SHP77 treated with DMSO at 0.1 percent for 48 hours (cell line): ENCODE results near the gene DGKA.
"Not testable (repeated sequence)": the region's sequence is repeated elsewhere in the genome, so short reads cannot be mapped to it uniquely, and the experiment has no call there.

Source experiments
- DNase-seq: peaks from one replicate; lab custom pipeline; 2025; lab: John Stamatoyannopoulos, UW

The DGKA gene

DNA sequence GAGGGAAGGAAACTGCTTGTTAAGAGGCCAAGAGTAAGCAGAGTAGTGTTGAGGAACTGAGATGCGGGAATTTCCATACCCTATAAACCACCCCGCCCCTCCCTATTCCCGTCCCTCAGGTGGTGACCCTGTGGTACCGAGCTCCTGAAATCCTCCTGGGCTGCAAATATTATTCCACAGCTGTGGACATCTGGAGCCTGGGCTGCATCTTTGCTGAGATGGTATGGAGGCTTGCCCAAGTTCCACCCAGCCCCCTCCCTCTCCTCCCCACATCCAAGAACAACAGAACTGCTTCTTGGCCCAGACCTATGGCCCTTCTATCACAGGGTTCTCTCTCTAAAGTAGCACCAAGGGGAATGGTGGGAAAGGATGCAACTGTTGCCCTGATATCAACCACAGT lies 38.4 kb downstream of the DGKA start:
- DNase-seq = no peak

DNA sequence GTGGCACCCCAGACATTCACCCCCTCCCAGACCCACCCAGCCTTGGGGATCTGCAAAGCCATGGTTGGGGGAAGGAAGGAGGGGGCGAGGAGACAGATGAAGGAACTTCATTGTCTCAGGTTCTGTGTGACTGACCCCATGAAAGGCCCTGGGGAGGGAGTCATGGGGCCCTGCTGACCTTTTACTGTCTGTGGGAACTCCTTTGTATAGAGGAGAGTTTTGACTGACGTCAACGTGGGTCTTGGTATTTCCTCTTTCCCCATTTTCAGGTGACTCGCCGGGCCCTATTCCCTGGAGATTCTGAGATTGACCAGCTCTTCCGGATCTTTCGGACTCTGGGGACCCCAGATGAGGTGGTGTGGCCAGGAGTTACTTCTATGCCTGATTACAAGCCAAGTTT lies 39.8 kb downstream of the DGKA start:
- DNase-seq = no peak

DNA sequence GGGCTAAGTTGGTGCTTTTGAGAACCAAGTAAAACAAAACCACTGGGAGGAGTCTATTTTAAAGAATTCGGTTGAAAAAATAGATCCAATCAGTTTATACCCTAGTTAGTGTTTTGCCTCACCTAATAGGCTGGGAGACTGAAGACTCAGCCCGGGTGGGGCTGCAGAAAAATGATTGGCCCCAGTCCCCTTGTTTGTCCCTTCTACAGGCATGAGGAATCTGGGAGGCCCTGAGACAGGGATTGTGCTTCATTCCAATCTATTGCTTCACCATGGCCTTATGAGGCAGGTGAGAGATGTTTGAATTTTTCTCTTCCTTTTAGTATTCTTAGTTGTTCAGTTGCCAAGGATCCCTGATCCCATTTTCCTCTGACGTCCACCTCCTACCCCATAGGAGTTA lies 41.1 kb downstream of the DGKA start:
- DNase-seq = no peak

DNA sequence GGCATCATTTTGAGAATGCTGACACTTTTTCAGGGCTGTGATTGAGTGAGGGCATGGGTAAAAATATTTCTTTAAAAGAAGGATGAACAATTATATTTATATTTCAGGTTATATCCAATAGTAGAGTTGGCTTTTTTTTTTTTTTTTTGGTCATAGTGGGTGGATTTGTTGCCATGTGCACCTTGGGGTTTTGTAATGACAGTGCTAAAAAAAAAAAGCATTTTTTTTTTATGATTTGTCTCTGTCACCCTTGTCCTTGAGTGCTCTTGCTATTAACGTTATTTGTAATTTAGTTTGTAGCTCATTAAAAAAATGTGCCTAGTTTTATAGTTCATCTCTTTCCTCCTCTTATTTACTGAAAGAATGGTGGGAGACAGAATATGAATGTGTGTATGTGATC lies 41.5 kb downstream of the DGKA start:
- DNase-seq = no peak

DNA sequence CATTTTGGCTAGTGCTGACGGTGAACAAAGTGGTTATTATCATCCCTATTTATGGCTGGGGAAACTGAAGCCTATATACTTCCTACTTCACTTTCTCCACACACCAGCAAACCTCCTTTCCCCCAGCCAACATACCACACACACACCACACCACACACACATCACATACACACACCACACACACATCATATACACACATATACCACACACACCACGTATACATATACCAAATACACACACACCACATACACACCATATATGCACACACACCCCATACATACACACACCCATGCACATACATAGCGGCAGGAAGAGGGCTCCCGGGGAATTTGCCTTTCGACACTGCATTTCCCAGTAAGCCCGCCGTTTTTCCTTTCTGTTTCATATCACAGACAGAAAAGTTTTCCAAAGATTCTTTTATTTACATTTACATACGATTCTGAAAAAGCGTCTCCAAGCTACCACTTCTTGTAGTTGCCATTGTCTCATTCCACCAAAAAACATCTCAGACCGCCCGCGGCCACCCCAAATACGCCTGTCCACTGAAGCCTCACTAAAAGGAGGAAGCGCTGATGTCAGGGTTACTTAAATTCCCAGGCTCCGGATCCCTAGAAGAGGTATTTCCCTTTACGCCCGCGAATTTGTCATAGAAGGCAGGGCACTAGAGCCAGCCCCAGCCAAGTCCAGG lies 42.1 kb downstream of the DGKA start:
- no peak for DNase-seq

DNA sequence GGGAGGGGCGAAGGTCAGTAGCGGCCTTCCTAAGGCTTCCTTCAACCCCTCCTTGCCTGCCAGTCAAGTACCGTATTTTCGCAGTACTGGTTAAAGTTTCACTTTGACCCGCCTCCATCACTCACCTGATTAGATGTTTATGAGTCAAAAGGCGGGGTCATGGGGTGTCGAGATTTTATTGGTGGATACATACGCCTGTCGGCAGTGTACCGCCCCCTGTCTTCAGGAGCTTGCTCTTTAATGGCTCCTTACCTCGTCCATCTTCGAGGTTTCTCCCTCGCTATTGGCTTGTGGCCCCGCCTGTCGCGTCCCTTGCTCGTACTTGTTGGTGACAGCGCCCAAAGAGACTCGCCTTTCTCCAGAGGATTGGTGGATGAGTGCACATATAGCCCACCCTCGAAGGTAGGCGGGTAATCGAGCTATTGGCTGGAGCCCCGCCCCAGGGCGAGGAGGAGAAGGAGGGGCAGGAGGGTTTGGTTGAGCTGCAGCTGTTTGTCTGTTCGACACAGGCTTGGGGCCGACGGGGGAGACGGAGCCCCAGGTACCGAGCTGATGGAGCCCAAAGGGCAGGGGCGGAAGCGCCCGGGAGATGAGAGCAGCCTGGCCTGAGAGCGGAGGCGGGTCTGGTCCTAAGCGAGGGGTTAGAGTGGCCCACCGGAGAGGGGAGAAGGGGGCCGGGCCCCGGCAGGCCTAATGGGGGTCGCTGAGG lies 42.8 kb downstream of the DGKA start, which contains the start of gene RAB5B:
Gene RAB5B, plus strand, starts transcription at position 480 of the 709 bp plus-strand sequence. CDS start 12,883 bp downstream, outside the sequence.
- DNase-seq = peak; percentile 99

DNA sequence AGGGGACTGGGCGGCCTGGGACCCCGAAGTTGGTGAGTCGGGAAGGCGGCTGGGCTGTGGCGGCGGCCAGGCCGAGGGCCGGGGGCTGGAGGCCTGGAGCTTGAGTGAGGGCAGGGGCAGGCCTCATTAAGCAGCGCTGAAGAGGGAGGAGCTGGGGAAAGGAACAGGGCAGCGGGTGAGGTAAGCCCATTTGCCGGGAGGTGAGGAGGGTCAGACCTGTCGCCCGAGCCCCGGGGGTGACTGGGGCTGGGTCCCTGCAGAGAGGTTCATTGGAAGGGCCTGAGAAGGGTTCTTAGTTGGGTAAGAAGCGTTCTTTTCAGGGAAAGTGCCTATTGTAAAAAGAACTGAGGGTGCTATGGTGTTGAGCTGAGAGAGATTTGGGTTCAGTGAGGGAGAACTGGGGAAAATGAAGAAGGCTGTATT lies 43.4 kb downstream of the DGKA start:
- DNase-seq = no peak

DNA sequence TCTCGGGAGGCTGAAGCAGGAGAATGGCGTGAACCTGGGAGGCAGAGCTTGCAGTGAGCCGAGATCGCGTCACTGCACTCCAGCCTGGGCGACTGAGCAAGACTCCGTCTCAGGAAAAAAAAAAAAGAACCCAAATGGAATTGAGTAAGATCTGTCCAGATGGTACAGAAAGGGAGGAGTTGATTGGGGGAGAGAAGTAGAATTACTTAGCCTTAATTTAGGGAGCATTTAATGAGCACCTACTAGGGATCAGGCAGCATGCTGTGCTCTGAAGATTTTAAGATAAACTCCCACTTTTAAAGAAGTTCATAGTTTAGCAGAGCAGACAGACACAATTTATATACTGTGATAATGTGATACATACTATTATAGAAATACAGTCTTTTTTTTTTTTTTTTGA lies 47.4 kb downstream of the DGKA start:
- no peak for DNase-seq

DNA sequence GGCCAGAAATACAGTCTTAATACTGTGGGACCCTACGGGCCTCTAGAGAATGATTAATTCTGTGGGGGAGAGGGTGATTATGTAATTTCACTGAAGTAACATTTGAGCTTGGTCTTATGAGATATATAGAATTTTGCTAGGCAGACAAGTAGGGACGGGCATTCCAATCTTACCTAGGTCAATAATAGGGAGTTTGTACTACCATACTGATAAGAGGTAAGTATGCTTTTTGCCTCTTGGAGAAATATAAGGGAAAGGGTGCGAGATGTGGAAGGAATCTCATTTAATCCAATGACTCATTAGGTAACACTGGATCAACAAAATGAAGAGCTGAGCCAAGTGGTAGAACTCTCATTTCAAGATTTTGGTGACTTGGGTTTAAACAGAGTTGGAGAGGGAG lies 48.1 kb downstream of the DGKA start:
- no peak for DNase-seq

DNA sequence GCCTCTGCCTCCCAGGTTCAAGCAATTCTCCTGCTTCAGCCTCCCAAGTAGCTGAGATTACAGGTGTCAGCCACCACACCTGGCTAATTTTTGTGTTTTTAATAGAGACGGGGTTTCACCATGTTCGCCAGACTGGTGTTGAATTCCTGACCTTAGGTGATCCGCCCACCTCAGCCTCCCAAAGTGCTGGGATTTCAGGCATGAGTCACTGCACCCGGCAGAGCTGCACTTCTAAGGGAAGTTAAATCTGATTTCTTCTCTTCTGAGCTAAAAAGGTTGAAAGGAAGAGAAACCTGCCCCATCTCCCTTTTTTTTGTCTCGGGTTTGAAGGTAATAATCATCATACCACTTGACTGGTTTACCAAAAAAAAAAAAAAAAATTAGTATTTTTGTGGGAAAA lies 50.9 kb downstream of the DGKA start:
- DNase-seq = not testable (repeated sequence)

DNA sequence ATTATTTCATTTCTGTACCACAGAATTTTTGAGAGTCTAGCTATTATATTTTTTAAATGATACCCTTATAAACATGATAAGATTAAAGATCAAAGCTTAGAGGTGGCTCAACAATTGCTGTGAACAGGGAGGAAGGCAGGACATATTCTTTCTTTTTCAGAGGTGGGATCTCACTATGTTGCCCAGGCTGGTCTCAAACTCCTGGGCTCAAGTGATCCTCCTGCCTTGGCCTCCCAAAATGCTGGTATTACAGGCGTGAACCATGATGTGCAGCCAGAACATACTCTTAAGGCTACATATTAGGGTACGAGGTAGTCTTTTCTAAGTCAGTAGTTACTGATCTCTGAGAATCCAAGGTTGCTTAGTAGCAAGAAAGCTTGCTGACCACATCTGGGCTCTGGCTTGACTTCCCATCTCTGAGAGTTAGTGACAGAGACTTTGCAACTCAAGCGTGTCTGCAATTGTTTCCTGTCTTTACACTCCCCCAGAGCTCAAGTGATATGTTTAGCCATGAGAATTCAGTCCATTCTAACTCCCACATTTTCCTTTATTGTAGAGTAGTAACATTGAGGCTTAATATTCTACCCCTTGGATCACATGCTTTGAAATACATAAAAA lies 51.5 kb downstream of the DGKA start:
- no peak for DNase-seq

DNA sequence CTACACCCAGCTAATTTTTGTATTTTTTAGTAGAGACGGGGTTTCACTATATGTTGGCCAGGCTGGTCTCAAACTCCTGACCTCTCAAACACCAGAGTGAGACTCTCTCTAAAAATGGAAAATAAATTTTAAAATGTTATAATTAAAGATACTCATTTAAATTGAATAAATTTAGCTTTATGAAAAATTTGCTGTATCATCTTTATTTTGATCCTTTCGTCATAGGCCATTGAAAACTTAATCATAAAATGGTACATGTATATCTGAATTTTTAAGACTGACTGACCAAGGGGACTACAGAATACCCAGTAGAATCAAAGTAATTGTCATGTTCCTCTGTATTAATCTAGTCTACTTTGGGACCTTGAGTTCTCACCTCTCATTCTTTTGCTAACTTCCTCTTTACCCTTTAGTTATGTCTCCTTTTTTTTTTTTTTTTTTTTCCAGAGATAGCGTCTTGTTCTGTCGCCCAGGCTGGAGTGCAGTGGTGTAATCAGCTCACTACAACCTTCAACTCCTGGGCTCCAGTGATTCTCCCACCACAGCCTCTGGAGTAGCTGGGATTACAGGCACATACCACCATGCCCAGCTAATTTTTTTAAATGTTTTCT lies 52.4 kb downstream of the DGKA start:
- DNase-seq = no peak

DNA sequence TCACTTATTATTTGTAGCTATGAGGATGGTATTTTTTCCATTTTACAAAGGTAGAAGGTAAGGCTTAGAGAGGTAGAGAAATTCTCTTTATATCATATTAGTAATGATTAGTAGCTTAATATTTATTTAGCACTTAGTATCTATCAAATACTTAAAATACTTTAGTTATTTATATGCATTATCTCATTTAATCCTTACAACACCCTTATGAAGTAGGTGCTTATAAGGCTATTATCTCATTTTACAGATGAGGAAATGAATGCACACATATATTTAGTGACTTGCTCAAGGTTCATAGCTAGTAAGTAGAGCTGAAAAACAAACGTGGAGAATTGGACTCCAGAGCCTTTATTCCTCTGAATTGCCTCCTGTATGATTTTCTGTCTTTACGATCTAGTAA lies 53.9 kb downstream of the DGKA start:
- DNase-seq = no peak

DNA sequence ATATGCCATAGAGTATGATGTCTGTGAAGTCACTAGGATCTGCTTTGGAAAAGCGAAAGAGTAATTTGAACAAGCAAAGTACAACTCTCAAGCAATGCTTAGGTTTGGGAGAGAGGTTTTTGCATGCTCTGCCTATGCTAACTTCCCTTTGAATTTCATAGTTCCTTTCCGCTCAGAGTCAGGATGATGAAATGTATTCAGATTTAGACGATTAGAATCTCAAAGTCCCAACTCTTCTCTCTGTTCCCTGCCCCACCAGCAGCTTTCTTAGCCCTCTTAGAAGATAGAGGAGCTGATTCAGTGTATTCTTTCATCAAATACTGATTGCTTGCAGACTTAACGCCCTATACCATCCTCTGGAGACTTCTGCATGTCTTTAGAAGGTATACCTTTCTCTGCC lies 54.4 kb downstream of the DGKA start:
- DNase-seq = no peak

DNA sequence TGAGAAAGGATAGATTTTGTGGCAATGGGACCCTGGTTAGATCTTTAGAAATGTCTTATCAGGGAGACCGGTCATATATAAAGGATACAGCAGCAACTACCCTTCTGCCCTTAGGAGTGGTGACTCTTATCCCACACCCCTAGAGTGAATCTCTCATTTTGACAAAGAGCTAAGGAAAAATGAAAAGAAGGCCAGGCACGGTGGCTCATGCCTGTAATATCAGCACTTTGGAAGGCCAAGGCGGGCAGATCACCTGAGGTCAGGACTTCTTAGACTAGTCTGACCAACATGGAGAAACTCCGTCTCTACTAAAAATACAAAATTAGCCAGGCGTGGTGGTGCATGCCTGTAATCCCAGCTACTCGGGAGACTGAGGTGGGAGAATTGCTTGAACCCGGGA lies 55.0 kb downstream of the DGKA start:
- not testable (repeated sequence) for DNase-seq

DNA sequence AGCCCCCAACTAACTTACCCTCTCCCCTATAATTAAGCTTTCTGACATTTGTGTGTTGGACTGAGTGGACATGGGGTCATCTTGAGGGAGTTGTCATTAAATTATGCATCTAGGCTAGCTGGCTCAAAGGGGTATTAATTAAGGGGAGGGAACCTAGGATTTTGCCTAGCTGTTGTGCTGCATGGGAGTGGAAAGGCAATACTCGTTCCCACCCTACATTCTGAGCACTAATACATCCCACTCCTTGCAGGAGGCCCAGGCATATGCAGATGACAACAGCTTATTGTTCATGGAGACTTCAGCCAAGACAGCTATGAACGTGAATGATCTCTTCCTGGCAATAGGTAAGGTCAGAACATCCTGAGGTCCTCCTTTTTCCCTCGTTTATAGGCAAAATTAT lies 60.1 kb downstream of the DGKA start:
- no peak for DNase-seq

DNA sequence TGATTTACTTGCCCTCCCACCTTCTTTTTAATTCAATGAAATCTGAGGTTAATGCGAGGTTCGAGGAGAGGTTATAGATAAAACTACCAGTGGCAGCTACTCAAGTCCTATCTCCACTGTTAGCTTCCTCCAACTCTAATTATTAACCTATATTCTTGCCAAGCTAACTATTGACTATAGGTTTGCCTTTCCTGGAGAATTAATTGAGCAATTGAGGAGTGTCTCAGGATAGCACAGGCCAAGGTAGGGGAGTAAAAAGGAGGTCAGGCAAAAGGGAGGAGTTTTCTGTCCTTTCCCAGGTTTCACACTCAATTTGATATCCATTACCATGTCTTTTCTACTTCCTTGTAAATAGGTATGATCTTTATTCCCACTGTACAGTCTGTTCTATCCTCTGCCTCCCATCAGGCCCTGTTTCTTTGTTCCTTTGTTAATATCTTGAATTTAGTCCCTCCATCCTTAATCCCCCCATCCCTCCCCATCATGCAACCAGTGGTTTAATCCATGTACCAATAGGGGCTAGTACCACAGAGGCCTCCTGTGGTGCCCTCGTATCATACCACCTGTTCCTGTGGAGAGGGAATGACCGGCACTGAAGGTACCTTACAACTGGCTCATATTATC lies 62.4 kb downstream of the DGKA start:
- no peak for DNase-seq

DNA sequence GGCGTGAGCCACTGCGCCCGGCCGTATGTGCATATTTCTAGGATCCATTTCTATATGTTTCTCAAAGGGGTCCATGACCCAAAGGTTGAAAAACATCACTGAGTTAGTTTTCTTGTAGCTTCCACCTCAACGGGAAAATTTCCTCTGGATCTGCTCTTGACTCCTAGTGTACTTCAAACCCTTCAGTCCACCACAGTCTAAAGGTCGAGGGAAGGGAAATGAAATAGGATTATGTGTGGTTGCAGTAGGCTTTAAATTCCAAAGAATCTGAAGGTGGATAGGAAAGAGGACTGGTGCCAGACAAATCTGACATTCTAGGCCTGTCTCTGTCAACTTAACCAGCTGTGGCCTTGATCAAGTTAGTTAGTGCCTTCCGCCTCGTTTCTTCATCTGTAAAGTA lies 64.4 kb downstream of the DGKA start:
- DNase-seq = no peak

DNA sequence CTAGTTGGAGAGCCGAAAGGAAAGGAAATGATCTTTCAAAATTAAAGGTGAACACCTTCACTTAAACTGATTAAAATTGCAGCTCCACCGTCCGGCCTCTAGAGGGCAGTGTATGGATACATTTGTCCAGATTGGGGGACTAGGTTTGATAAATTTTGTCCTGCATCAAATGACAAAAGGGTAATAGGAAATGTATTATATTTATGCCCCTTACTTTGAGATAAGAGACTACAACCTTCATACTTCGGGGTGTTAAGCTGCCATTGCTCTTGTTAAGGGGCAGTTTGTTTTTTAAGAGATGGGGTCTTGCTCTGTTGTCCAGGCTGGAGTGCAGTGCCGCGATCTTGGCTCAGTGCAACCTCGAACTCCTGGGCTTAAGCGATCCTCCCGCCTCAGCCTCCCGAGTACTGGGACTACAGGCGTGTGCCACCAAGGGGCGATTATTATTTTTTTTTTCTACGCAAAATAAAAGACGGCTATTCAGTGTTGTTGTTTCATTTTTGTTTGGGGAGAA lies 65.3 kb downstream of the DGKA start:
- DNase-seq = peak; percentile 40

DNA sequence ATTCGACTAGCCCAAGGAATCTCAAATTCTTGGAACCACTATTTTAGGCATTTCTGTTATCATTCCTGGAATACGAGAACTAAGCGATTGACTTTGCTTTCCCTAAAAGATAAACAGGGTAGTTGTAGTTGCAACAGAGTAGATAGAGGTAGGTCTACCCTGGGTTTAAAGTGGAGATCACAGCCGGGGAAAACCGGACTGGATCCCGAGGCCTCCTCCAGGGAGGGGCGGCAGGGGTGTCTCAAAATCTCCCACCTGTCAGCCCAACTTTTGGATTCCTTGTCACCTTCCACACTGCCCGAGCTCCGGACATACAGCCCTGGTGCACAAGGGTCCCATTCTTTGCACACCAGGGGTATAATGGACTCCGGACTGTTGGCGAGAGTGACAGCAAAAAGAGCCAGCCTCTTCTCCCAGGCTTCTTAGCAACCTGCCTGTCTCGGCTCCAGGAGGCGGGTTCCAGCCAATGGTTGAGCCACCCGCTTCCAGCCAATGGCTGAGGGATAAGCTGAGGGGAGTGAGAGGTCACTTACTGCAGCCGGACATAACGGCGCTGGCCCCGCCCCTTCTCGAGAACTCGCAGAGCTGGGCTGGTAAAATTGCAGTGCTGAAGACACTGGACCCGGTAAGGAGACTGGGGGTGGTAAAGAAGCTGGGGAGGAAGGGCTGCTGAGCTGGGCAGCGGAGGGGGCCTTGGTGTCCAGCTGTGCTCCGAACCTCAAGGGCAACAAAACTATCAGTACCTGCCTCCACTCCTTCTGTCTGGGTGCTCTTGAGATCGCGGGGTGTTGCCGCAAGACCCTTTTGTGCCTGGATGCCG lies 66.0 kb downstream of the DGKA start, which contains the start of gene SUOX:
Gene SUOX, plus strand, starts transcription at position 562 of the 820 bp plus-strand sequence. CDS start 4,946 bp downstream, outside the sequence.
- peak; percentile 95 for DNase-seq

DNA sequence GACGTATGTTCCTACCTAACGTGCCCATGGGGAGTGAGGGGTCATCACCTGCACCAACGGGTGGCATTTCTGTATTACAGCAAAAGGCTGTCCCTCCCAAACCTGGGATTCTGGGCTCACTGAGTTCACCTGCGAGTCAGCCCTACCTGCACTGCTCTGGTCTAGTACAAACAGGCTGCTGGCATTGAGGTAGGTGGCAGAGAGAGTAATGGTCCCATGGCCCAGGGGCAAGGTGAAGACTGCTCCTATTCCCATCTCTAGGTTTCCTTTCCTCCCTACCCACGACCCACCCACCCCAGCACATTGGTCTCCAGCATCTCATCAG lies 66.5 kb downstream of the DGKA start:
- no peak for DNase-seq
